HCT116 (cell line): ENCODE results near the gene HINT2. TPM values are rescaled to one million over a fixed set of nuclear protein-coding genes. Genes with fewer than 3 reads are reported as not detected.

Experiments
- ATAC-seq: fragments of 200-7000 bp; cut with Tn5 transposase; 2 replicates; pipeline ENCODE4 v1.9.1; 2020; ENCODE audit warnings: mild to moderate bottlenecking, moderate library complexity
- BruUV-seq: library from RNA; stranded (reverse); fragments of 400-500 nt; replicated peaks from 2 replicates; lab custom pipeline; 2021; lab: Mats Ljungman, UMichigan
- CTCF ChIA-PET: fragments of 300-600 bp; sonication (Branson Sonifier 250); formaldehyde crosslinking; loops from one replicate; lab custom pipeline; 2021; ENCODE audit warnings: antibody characterized with exemption; lab: Charles Lee
- POLR2A ChIA-PET: fragments of 300-600, 350-600 bp; sonication (Branson Sonifier 250); formaldehyde crosslinking; loops from one replicate; lab custom pipeline; 2021; ENCODE audit warnings: antibody characterized with exemption; lab: Charles Lee
- RAD21 ChIA-PET, 2 experiments: fragments of 300-600 bp; sonication (Branson Sonifier 250); formaldehyde crosslinking; loops; one replicate each; lab custom pipeline; 2023; ENCODE audit warnings: low total read pairs in 2 of 2; ENCODE audit not compliant: uncharacterized antibody in 2 of 2, unreplicated experiment in 2 of 2, low non-redundant PET in 1 of 2; lab: Charles Lee
- DNase-seq: peaks from one replicate; pipeline ENCODE4 v3.0.0-alpha.2; 2010; ENCODE audit warnings: low read depth, low spot score
- H2AFZ ChIP-seq: fragments of 200-600 bp; shearing (Covaris generic), sonication (generic); 2 replicates; pipeline ENCODE4 v1.6.1; 2017; ENCODE audit warnings: low read depth, mixed run types, mixed read lengths, antibody characterized with exemption, low read length; ENCODE audit not compliant: poor library complexity, severe bottlenecking
- H3K27ac ChIP-seq: 2 replicates; pipeline ENCODE4 v1.5.1; 2012; ENCODE audit warnings: low read depth, low read length
- H3K27me3 ChIP-seq: fragments of 200-600 bp; sonication (generic); 2 replicates; pipeline ENCODE4 v1.6.1; 2016; ENCODE audit warnings: mixed run types, low read length, mixed read lengths; ENCODE audit not compliant: insufficient read depth
- H3K36me3 ChIP-seq, 2 experiments: fragments of 200-500 bp in 1 of 2; fragments of 200-600 bp in 1 of 2; sonication (Bioruptor generic) in 1 of 2; sonication (generic) in 1 of 2; 2 replicates each; pipeline versions ENCODE4 v1.5.1 to v1.6.1; 2014 to 2016; ENCODE audit warnings: low read length in 2 of 2, inconsistent platforms in 1 of 2, mixed read lengths in 1 of 2, mixed run types in 1 of 2; ENCODE audit not compliant: insufficient read depth in 2 of 2, control insufficient read depth in 1 of 2
- H3K4me1 ChIP-seq, 2 experiments: fragments of 200-600 bp in 1 of 2; sonication (generic) in 1 of 2; 2 replicates each; pipeline versions ENCODE4 v1.5.1 to v1.6.1; 2012 to 2017; ENCODE audit warnings: low read length in 2 of 2, inconsistent platforms in 1 of 2, mild to moderate bottlenecking in 1 of 2, mixed read lengths in 1 of 2, mixed run types in 1 of 2, moderate library complexity in 1 of 2; ENCODE audit not compliant: insufficient read depth in 2 of 2, control insufficient read depth in 1 of 2
- H3K4me2 ChIP-seq: fragments of 200-600 bp; sonication (generic); 2 replicates; pipeline ENCODE4 v1.6.1; 2017; ENCODE audit warnings: mixed run types, low read length, mixed read lengths
- H3K4me3 ChIP-seq, 2 experiments: fragments of 200-600 bp in 1 of 2; sonication (generic) in 1 of 2; replicated peaks in 1 of 2; 2 replicates each; pipeline ENCODE4 v1.5.1; 2011 to 2016; ENCODE audit warnings: low read length in 2 of 2, control low read depth in 1 of 2, low read depth in 1 of 2, mild to moderate bottlenecking in 1 of 2, mixed read lengths in 1 of 2, mixed run types in 1 of 2
- H3K79me2 ChIP-seq: fragments of 200-600 bp; sonication (generic); 2 replicates; pipeline ENCODE4 v1.6.1; 2017; ENCODE audit warnings: mild to moderate bottlenecking, mixed run types, low read length, moderate library complexity, mixed read lengths; ENCODE audit not compliant: insufficient read depth
- H3K9ac ChIP-seq: fragments of 200-600 bp; sonication (generic); 2 replicates; pipeline ENCODE4 v1.6.1; 2016; ENCODE audit warnings: low read length, mixed read lengths
- H3K9me2 ChIP-seq: fragments of 200-600 bp; sonication (generic), shearing (Covaris generic); 2 replicates; pipeline ENCODE4 v1.6.1; 2017; ENCODE audit warnings: mixed run types, mild to moderate bottlenecking, moderate library complexity; ENCODE audit not compliant: insufficient read depth
- H3K9me3 ChIP-seq, 2 experiments: fragments of 200-500 bp in 1 of 2; fragments of 200-600 bp in 1 of 2; sonication (Bioruptor generic) in 1 of 2; sonication (generic) in 1 of 2; 2 replicates each; pipeline ENCODE4 v1.6.1; 2014 to 2017; ENCODE audit warnings: low read length in 2 of 2, mixed read lengths in 2 of 2, inconsistent platforms in 1 of 2, low read depth in 1 of 2, mild to moderate bottlenecking in 1 of 2, mixed run types in 1 of 2, moderate library complexity in 1 of 2; ENCODE audit not compliant: control insufficient read depth in 1 of 2, insufficient read depth in 1 of 2
- H4K20me1 ChIP-seq: fragments of 200-600 bp; sonication (generic), shearing (Covaris generic); 2 replicates; pipeline ENCODE4 v1.6.1; 2017; ENCODE audit warnings: mixed run types, mild to moderate bottlenecking, moderate library complexity; ENCODE audit not compliant: insufficient read depth
- CBX3 ChIP-seq: IDR thresholded peaks from 2 replicates; pipeline ENCODE4 v1.6.1; 2012; ENCODE audit warnings: low read depth
- CEBPB ChIP-seq: IDR thresholded peaks from 2 replicates; pipeline ENCODE4 v1.6.1; 2012; ENCODE audit warnings: low read depth
- EGR1 ChIP-seq: IDR thresholded peaks from 2 replicates; pipeline ENCODE4 v1.6.1; 2012; ENCODE audit warnings: low read depth
- EZH2 ChIP-seq: fragments of 200-600 bp; sonication (generic); IDR thresholded peaks from 2 replicates; pipeline ENCODE4 v1.6.1; 2017; ENCODE audit warnings: antibody characterized with exemption, mixed run types
- FOSL1 ChIP-seq: IDR thresholded peaks from 2 replicates; pipeline ENCODE4 v1.6.1; 2012; ENCODE audit warnings: low read depth
- JUND ChIP-seq: IDR thresholded peaks from 2 replicates; pipeline ENCODE4 v1.6.1; 2012
- POLR2A ChIP-seq: IDR thresholded peaks from 2 replicates; pipeline ENCODE4 v1.7.0; 2011; ENCODE audit warnings: borderline replicate concordance; ENCODE audit not compliant: insufficient read depth, insufficient read length; ENCODE audit errors: extremely low read depth
- REST ChIP-seq: IDR thresholded peaks from 2 replicates; pipeline ENCODE4 v1.6.1; 2012; ENCODE audit warnings: low read depth
- SIN3A ChIP-seq: IDR thresholded peaks from 2 replicates; pipeline ENCODE4 v1.6.1; 2012; ENCODE audit warnings: low read depth
- SP1 ChIP-seq: IDR thresholded peaks from 2 replicates; pipeline ENCODE4 v1.6.1; 2012; ENCODE audit warnings: low read depth
- SRF ChIP-seq: IDR thresholded peaks from 2 replicates; pipeline ENCODE4 v1.6.1; 2012; ENCODE audit warnings: low read depth
- TCF7L2 ChIP-seq: IDR thresholded peaks from 2 replicates; pipeline ENCODE4 v1.7.0; 2011; ENCODE audit warnings: borderline replicate concordance, inconsistent platforms; ENCODE audit not compliant: insufficient read depth, insufficient read length; ENCODE audit errors: extremely low read depth
- intact Hi-C: fragments of 100-400 bp; cut with micrococcal nuclease; formaldehyde crosslinking; loops from 2 replicates; pipeline ENCODE4 v1.10.0; 2022
- total RNA-seq: library from RNA; stranded (reverse); gene quantifications from one replicate; pipeline ENCODE4 v1.2.1, GENCODE V29; 2021; ENCODE audit not compliant: unreplicated experiment
- TF ChIP-seq, protein P1 (sequence below), 3 experiments: fragments of 200-600 bp in 1 of 3; sonication (generic) in 1 of 3; IDR thresholded peaks in 2 of 3; conservative IDR thresholded peaks in 1 of 3; 2 replicates each; pipeline ENCODE4 v1.5.1; 2012 to 2017; ENCODE audit warnings: low read depth in 2 of 3, low read length in 2 of 3, antibody characterized with exemption in 1 of 3, borderline replicate concordance in 1 of 3, control low read depth in 1 of 3, mild to moderate bottlenecking in 1 of 3, mixed read lengths in 1 of 3, mixed run types in 1 of 3, moderate library complexity in 1 of 3; ENCODE audit not compliant: insufficient read depth in 1 of 3
- TF ChIP-seq, protein P2 (sequence below): IDR thresholded peaks from 2 replicates; pipeline ENCODE4 v1.6.1; 2012

Gene HINT2
- total RNA-seq, 1 experiment from 2014 or later = 49.0 TPM

DNA sequence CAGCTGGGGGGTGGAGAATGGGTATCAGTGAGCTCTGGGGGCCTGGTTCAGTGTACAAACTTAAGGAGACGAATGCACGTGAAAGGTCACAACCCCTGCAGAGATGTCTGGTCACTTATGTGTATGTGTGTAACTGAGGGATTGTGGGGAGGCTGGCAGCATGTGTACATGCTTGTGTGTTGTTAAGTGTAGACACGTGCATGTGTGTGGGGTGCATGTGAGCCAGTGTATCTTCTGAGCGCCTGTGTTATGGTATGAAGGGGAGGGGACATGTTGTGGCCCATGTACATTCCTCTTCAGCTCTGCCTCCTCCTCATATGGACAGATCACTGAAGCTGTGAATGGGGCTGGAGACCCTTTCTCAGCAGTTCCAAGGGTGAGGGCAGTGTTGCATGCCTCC lies 16.2 kb upstream of the HINT2 start:
- TF ChIP-seq, protein P1, sequence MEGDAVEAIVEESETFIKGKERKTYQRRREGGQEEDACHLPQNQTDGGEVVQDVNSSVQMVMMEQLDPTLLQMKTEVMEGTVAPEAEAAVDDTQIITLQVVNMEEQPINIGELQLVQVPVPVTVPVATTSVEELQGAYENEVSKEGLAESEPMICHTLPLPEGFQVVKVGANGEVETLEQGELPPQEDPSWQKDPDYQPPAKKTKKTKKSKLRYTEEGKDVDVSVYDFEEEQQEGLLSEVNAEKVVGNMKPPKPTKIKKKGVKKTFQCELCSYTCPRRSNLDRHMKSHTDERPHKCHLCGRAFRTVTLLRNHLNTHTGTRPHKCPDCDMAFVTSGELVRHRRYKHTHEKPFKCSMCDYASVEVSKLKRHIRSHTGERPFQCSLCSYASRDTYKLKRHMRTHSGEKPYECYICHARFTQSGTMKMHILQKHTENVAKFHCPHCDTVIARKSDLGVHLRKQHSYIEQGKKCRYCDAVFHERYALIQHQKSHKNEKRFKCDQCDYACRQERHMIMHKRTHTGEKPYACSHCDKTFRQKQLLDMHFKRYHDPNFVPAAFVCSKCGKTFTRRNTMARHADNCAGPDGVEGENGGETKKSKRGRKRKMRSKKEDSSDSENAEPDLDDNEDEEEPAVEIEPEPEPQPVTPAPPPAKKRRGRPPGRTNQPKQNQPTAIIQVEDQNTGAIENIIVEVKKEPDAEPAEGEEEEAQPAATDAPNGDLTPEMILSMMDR (IDR thresholded peaks at IDR 0.05 in 2 of 3, conservative IDR thresholded peaks at IDR 0.05 in 1 of 3; ENCODE audit: borderline replicate concordance in 1 of 3, insufficient read depth in 1 of 3, low read depth in 2 of 3, low read length in 2 of 3) = no peak
- TF ChIP-seq POLR2A = no peak
- TF ChIP-seq CEBPB = no peak
- H3K4me2 ChIP-seq = no peak overlapping the region
- H3K4me3 ChIP-seq = no peak overlapping the region
- ChIA-PET POLR2A (no interaction called here), RAD21 (no interaction called here), CTCF (no interaction called here)
- H3K9me2 ChIP-seq = no peaks in the 10 kb centered on the region
- H3K9ac ChIP-seq = no peak overlapping the region
- H3K27ac ChIP-seq = no peak overlapping the region
- H4K20me1 ChIP-seq = no peaks in the 10 kb centered on the region
- H3K9me3 ChIP-seq = no peaks in the 10 kb centered on the region
- peaks cover 3 to 30% of the 10 kb centered on the region in 2 experiments; a peak in 3 of 4 replicates for H3K4me1 ChIP-seq
- no peaks in the 10 kb centered on the region for H3K36me3 ChIP-seq
- no peaks in the 10 kb centered on the region for H3K27me3 ChIP-seq
- H3K79me2 ChIP-seq = no peaks in the 10 kb centered on the region
- ATAC-seq (no peak), DNase-seq (no peak)
- intact Hi-C loops = no loop called here
- H2AFZ ChIP-seq = no peak overlapping the region
- no TSS peak for BruUV-seq

GRCh38 chr9:35829764-35830096 lies 14.9 kb upstream of the HINT2 start:
- DNase-seq (no peak), ATAC-seq (no peak)
- no peaks in the 10 kb centered on the region for H3K9me2 ChIP-seq
- POLR2A ChIA-PET = no interaction called here
- H3K36me3 ChIP-seq = no peaks in the 10 kb centered on the region
- RAD21 ChIA-PET = no interaction called here
- peak overlapping the region; percentile 67 for H3K9ac ChIP-seq
- H3K27ac ChIP-seq = peak overlapping the region; percentile 26; the same call in 1 of the 2 replicates
- H2AFZ ChIP-seq = no peak overlapping the region
- H4K20me1 ChIP-seq = no peaks in the 10 kb centered on the region
- peak overlapping the region; percentile 61 to 70 for H3K4me3 ChIP-seq
- H3K79me2 ChIP-seq = no peaks in the 10 kb centered on the region
- H3K4me2 ChIP-seq = peak overlapping the region; percentile 94
- no TSS peak for BruUV-seq
- peaks cover 3 to 30% of the 10 kb centered on the region in 2 experiments; a peak in 3 of 4 replicates for H3K4me1 ChIP-seq
- CTCF ChIA-PET = no interaction called here
- H3K27me3 ChIP-seq = no peaks in the 10 kb centered on the region
- no peaks in the 10 kb centered on the region for H3K9me3 ChIP-seq
- intact Hi-C loops = no loop called here
- no peak for TF ChIP-seq REST
- no peak for TF ChIP-seq FOSL1
- no peak for TF ChIP-seq SIN3A
- no peak for TF ChIP-seq TCF7L2
- TF ChIP-seq, protein P1 (IDR thresholded peaks at IDR 0.05 in 2 of 3, conservative IDR thresholded peaks at IDR 0.05 in 1 of 3; ENCODE audit: borderline replicate concordance in 1 of 3, insufficient read depth in 1 of 3, low read depth in 2 of 3, low read length in 2 of 3) = no peak
- TF ChIP-seq JUND = no peak
- TF ChIP-seq SP1 = no peak
- no peak for TF ChIP-seq EZH2
- no peak for TF ChIP-seq EGR1
- no peak for TF ChIP-seq CBX3
- TF ChIP-seq SRF = no peak
- TF ChIP-seq, protein P2, sequence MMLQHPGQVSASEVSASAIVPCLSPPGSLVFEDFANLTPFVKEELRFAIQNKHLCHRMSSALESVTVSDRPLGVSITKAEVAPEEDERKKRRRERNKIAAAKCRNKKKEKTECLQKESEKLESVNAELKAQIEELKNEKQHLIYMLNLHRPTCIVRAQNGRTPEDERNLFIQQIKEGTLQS = no peak
